T-helper 22 cell (primary cell): ENCODE measurements around the gene SND1.
"Not testable (repeated sequence)": the region's sequence is repeated elsewhere in the genome, so short reads cannot be mapped to it uniquely, and the experiment has no call there.

Experiments
- DNase-seq: peaks from one replicate; pipeline ENCODE4 v3.0.0-alpha.2; 2020; ENCODE audit warnings: low read depth

The SND1 gene

DNA sequence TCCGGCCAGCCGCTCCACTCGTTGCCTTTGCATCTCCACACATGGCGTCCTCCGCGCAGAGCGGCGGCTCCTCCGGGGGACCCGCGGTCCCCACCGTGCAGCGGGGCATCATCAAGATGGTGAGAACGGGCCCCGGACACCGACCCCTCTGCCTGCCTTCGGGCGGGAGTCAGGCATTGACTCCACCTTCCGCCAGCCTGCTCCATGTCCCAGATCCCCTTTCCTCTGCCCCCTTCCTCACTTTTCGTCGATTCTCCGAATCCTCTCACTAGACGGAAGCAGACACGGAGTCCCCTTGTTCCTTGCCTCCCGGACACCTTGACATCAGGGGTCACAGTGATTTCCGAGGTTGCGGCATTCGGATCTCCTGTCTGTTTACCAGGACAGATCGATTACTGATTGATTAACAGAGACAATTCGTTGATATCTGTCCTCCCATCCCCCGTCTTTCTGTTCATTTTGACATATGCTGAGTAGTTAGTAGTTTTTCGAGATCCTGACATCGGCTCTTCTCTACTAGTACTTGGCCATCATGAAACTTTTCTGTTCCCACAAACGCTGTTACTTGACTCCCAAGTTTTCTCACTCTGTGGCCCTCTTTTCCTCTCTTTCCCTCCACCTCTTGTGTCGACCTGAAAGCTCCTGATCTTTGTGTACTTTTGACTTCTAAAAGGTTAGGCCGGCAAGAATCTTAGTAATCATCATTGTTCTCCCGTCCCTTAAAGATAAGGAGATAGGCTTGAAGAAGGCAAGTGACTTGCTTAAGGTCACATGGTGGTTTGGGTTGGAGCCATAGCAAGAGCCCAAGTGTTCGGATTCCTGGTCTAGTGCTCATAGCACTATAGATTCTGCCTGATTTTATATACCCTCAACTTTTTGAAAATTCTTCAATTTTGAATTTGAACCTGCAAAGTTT, 597 bp downstream of the SND1 start:
- no peak for DNase-seq

DNA sequence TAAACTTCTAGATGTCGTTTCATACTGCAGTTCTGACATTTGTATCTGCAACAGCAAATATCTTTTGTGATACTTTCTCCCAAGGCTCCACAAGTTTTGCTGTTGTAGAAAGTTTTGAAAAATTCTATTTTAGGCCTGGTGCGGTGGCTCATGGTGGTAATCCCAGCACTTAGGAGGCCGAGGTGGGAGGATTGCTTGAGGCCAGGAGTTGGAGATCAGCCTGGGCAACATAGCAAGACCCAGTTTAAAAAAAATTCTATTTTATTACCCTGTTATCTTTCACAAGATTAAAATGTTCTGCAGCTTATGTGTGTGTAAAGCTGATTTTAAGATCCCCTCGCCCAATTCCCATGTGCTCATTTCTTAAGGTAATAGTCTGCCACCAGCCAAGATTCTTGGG, 1.4 kb downstream of the SND1 start:
- DNase-seq = no peak

DNA sequence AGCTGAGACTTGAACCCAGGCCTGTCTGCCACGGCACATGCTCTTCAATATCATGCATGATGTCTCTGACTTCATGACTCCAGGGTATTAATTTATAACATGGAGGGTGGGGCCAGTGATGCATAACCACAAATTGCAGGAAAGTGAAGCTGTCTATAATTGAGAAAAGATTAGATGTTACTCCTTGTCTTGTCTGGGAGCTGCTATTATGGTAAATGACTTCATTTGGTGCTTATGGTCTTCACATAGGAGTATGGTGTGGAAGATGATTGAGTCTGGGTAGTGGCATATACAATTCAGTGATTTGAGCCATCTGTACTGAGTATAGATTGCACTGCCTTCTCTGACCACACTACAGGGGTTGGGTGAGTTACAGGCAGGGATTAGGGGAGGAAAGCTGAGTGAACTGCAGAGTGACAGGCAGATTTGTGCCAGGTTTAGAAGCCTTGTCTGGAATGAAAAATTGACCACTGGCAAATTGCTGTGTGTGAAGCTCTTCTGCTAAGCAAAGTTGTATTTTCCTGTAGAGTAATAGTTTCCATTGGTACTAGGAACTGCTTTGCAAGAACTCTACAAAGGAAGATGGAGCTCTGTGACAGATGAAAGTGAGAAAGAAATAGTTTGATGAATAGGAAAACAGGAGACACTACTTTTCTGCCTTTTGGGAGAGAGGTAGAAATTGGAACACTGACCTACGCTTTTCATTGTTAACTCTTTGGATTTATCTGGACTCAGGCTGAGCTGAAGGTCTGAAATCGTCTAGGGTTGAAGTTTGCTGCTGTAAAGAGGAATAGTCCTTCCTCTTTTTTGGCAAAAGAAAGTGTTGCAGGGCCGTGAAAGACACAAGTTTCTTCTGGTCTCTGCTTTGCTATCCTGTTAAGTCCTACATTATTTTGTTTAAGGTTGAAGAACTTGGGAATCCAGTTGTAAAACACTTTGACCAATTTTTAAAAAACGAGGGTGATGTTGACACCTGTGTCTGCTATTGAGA, 2.7 kb downstream of the SND1 start:
- no peak for DNase-seq

DNA sequence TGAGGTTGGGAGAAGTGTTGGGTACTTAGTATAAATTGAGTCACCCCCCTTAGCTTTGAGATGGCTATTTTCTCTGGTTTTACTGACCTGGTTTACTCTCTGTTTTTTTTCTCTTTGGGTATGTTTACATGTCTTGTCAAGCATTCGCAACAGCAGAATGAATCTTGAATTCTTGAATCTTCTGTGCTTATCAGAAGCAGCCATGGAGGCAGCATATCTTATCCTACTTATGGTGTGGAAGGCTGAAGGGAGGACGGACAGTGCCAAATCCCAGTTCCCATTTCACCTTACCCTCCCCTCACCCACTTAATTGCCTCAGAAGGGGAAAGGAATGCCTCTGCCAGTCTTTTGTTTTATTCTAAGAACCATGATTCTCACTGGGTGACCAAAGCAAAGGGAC, 3.7 kb downstream of the SND1 start:
- no peak for DNase-seq

DNA sequence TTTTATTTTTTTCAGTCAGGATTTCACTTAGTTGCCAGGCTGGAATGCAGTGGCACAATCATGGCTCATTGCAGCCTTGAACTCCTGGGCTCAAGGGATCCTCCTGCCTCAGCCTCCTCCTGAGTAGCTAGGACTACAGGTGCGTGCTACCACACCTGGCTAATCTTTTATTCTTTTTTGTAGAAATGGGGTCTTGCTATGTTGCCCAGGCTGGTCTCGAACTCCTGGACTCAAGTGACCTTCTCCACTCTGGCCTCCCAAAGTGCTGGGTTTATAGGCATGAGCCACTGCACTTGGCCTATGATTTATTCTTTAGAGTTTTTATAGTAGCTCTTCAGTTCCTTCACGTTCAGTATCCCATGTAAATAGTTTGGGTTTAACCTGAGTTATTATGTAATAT, 5.5 kb downstream of the SND1 start:
- DNase-seq = no peak

DNA sequence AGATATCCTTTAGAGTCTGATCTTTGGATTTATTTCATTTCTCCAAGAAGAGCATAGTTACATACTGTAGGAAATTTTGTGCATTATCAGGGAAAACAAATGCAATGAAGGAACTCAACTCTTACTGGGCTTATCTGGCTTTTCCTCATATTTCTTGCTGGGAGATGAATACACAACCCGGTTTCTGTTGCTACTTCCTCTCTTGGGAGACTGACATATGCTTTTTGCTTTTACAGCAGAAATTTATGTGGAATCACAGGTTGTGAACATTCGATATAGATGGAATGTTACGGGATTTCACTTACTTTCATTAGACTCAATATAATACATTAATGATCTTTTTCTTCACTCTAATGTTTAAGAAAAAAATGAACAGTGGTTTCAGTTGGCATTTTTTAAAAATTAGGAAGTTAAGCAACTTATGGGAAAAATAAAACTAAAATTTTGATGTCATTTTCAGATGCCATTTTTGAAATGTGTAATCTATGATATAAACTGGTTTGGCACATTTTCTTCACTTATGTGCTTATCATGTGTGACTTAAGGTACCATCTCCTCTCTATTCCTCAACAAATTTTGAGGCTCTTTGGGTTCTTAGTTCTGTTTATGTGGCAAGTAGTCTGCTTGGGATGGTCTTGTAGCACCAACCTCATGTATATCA, 7.1 kb downstream of the SND1 start:
- no peak for DNase-seq

DNA sequence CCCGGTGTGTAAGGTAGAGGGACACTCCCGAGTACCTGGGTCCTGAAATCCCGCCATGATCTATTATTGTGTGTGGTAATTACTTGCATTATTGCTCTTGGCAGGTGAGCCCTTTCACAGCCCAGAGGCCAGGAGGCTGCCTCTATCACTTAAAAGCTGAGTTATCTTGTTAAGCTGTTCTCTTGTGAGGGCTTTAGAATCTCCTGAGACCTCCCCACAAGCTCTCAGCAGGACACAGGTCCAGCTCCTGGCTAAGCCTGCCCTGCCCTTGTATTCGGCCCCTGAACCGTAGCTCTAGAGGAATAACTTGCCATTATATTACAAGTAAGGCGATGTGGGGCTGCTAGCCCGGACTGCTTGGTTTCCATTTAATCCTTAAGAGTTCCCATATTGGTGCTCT, 13.9 kb downstream of the SND1 start:
- no peak for DNase-seq

DNA sequence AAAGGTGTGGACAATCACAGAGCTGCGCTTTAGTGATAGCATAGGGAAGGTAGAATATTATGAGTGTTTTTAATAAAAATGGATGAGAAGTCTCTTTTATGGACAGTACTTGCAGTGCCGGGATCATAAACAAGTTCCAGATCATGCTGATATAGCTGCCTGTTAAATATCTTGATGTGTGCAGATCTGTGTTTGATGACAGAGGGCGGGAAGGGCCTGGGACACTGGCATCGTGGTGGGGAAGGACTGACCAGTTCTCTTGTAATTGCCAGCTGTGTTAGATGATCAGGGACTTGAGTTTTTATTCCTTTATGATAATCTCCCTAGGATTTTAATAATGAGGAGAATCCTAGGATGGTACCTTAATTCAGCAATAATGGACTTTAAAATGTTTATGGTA, 14.6 kb downstream of the SND1 start:
- DNase-seq = no peak

DNA sequence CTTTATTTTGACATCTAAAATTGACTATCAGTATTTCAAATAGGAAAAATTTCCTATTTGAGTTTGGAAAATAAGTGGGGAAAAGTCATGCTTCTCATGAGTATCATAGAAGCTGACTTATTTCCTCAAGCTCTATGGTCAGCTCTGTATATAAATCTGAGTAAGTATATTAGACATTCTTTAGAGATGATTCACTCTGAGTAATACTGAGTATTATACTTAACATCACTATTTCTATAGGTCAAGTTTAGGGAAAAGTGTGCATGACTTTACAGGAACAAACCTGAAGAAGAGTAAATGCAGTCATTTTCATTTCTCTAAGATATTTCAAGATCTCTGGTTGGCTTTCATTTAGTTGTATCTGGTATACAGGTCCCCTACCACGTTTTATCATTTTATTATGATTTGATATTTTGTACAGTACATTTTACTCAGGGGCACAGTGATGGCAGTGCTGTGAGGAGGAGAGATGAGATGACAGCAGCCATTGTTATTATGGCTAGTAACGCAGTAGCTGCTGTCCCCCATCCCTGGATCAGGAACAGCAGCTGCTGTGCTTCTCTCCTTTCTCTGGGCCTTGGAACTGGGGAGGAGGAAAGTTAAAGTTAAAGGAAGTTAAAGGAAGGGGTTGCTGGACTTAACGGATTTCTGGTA, 15.2 kb downstream of the SND1 start:
- no peak for DNase-seq

DNA sequence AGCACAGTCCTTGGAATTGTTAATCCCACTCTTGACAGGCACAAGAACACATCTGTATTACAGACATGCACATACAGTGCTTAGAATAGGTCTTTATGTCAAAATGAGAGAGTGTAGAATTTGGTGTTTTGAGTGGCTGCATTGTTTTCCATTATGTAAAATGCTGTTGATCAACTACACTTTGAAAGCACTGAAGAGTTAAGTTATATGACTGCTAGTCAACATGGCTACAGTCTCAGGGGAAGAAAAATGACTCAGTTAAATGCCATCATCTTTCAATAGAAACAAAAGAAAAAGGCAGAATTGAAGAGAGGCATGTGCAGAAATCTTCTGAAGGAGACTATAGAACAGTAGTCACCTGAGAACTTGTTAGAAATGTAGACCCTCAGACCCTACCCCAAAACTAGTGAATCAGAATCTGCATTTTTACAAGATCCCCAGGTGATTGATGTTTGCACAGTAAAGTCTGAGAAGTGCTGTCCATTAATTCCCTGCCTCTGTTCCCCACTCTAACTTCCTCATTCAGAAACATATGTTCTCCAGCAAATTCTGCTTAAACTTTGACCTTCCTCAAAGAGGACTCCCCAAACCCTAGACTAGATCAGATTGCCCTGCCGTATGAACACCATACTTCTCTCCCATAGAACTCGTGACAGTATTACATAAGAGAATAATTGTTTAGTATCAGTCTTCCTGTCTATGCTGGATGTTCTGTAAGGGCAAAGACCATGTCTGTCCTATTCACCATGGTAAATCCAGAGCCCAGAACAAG, 16.0 kb downstream of the SND1 start:
- no peak for DNase-seq

DNA sequence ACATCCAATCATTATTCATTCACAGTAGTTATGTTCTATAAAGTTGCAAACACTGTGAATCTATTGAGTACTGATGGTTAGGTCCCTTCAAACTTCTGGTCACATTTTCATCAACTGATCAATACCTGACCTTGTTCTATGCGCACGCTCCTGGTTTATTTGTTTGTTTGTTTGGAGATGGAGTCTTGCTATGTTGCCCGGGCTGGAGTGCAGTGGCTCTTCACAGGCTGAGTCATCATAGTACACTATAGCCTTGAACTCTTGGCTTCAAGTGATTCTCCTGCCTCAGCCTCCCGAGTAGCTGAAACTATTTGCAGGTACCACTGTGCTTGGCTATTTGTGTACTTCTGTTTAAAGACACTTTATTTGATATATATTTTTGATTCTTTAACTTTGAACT, 19.3 kb downstream of the SND1 start:
- no peak for DNase-seq

DNA sequence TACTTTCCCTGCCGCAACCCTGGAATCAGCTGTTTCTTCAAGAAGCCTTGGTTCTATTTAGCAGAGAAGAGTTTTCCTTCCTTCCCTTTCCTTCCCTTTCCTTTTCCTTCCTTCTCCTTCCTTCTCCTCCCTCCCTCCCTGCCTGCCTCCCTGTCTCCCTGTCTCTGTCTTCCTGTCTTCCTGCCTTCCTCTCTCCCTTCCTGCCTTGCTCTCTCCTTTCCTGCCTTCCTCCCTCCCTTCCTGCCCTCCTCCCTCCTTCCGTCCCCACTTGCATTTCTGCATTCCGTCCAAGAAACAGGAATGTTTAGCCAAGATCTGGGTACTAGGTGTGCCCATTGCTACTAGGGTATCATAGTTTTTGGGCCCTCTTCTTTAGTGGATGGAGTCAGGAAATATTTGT, 21.9 kb downstream of the SND1 start:
- DNase-seq = no peak

DNA sequence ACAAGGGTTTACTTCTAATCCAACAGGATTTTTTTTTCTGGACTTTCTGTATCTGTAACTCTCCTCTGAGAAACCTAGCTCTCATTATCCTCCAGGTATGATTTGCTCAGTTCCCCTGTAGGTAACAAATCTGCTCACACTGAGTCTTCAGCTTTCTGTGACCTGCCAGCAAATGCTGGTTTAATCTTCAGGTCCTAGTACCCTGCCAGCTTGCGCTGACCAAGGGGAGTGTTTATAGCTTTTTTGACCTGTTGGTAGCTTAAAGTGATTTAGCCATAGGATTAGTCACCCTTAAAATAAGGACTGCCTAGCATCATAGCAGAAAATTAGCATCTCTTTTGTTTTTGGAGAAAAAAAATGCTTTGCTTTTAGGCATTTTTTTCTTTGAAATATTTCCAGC, 22.4 kb downstream of the SND1 start:
- no peak for DNase-seq

DNA sequence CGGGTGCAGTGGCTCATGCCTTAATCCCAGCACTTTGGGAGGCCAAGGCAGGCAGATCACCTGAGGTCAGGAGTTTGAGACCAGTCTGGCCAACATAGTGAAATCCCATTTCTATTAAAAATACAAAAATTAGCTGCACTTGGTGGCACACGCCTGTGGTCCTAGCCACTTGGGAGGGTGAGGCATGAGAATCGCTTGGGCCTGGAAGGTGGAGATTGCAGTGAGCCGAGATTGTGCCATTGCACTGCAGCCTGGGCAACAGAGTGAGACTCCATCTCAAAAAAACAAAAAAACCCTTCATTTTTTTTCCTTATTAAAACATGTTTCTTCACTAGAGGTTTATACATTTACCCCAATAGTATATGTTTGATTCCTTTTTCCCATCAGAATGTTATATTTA, 22.9 kb downstream of the SND1 start:
- DNase-seq = not testable (repeated sequence)

DNA sequence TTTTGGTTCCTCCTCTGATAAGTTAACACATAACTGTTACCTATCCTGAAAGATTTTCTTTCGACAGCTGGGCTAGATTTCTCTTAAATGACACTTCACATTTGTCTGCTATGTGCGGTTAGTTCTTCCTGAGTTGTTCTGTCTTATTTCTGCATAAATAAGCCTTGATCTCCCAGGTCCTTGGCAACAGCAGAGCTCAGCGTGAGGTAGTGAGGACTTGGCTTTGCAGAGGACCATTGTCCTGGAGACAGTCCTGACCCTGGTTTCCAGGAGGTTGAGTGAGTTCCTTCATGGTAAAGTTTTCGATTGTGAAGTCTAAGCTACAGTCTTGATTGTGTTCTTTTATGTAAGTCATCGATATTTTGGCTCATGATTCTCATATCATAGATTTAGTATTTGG, 23.7 kb downstream of the SND1 start:
- no peak for DNase-seq

DNA sequence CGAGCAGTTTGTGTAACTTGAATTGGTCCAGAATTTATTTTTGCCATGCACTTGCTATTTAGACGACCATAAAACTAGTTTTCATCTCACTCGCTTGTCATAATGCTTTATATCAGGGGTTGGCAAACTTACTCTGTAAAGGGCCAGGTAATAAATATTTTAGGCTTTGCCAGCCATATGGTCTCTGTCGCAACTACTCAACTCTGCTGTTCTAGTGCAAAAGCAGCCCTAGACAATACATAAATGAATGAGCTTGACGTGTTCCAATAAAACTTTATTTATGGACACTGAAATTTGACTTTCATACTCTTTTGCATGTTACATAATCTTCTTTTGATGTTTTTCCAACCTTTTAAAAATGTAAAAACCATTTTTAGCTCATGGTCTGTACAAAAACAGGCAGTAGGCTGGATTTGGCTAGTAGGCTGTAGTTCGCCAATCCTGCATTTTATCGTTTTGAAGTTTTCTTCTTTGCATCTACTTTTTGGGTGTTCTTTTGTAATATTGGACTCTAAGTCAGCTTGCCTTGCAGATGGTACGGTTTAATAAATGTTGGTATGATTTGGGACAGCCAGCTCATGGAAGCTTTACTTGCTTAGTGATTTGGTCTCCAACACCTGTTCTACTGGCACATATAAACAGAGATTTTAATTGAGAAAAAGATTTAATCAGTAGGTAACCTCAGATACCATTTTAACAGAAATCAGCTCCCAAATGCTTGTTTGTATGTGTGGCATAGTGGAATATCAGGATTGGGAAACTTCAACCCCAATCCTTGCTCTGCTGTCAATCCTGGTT, 25.6 kb downstream of the SND1 start:
- DNase-seq = no peak

DNA sequence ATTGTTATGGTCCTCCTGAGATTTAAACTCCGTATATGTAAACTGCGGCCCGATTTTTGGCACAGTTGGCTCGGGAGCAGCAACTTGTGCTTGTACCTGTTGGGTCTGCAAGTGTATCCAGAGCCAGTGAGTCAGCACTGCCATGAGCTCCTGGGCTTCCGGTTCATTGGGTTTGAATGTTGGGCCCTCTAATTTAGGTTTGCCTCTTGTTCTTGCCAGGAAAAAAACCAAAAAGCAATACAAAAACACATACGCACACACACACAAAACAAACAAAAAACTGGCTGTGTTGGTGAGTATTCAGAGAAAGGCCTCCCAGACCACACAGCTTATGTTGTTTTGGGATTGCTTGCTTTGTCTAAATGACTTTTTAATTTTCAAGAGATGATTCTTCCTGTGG, 26.3 kb downstream of the SND1 start:
- no peak for DNase-seq

DNA sequence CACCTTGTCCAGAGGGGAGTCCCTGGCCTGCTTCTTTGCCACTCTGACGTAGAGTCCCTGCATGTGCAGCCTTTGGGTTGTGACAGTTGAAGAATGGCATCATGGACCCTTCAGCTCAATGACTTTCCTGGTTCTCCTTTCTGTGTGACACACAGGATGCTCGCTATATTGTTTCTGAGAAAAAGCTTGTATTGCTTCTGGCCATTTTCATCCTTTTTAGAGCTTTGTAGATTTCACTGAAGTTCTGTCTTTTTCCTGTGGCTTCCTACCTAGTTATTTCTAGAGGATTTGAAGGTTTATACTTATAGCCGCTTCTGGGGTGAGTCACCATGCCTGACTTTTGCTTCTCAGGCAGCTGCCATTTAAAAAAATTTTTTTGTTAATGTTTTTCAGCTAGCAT, 27.0 kb downstream of the SND1 start:
- DNase-seq = no peak

DNA sequence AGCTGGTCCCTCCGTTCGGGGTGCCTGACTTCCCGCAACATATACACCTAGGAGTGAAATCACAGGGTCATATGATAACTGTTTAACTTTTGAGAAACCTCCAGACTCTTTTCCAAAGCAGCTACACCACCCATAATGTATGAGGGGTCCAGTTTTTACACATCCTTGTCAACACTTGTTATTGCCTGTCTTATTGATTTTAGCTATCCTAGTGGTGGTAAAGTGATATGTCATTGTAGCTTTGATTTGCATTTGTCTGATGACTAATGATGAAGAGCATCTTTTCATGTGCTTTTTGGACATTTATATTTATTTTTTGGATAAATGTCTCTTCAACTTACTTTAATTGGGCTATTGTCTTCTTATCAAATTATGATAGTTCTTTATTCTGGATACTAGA, 29.0 kb downstream of the SND1 start:
- DNase-seq = no peak

DNA sequence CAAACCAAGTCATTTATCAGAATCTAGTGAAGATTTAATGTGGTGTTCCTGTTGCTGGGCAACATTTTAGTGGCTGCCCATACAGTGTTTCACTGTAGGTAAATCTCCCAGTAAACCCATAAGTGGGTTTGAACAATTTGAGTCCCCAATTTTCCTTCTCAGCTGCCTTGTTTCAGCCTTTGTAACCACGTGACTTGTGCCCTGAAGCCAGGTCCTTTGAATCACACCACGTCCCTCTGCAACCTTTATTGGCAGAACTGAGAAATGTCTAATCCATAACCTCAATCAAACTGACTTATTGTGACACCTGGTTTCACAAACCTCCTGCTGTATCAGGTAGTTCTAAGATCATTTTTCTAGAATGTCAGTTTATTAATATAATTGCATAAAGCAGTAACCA, 30.1 kb downstream of the SND1 start:
- DNase-seq = no peak
